ENCODE data around the gene CDHR3. TPM values are rescaled to one million over a fixed set of nuclear protein-coding genes. Genes with fewer than 3 reads are reported as not detected.

The CDHR3 gene
- polyA plus RNA-seq, 3 donors, result 0.16 TPM; not detected in 2

DNA sequence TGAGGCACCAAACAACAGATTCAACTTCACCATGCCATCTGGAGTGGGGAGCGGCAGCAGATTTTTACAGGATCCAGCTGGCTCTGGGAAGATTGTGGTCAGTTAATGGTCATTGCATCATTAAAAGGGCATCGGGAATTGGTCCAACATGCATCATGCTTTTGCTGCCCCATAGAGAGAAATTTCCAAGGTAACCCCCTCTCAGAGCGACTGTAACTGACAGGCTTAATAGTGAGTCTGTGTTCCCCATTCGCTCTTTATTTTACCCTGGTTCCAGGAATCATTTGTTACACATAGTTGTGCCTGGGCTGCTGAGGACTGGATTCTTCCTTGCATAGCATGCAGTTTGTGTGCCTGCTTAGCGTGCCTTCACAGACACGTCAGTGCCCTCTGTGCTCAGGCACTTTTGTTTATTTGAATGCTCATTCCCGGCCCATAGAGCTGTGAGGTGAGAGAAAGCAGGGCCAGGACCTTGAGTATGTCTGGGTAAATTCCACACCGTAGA, 49.9 kb downstream of the CDHR3 start:
- Histone ChIP-seq H3K4me3 (replicated peaks in 1 of 3; ENCODE audit: low read depth in 2 of 3, low read length in 3 of 3) (no peak overlapping the region), H3K9me3 (replicated peaks in 1 of 2; ENCODE audit: control insufficient read depth in 1 of 2, insufficient read depth in 1 of 2, low read length in 2 of 2) (no peaks in the 10 kb centered on the region), H3K9ac (ENCODE audit: insufficient read depth, low read length, poor library complexity, severe bottlenecking) (no peak overlapping the region), H3K27ac (ENCODE audit: low read depth in 1 of 2, low read length in 2 of 2) (no peak overlapping the region), H3K36me3 (replicated peaks in 1 of 2; ENCODE audit: control insufficient read depth in 1 of 2, insufficient read depth in 2 of 2, low read length in 2 of 2) (no peaks in the 10 kb centered on the region), H3K79me2 (ENCODE audit: insufficient read depth, low read length) (no peaks in the 10 kb centered on the region), H3K4me2 (replicated peaks; ENCODE audit: extremely low read depth, low read length, poor library complexity, severe bottlenecking) (no peak overlapping the region), H3K27me3 (ENCODE audit: control insufficient read depth in 2 of 2, insufficient read depth in 2 of 2, low read length in 2 of 2) (peaks cover 4 to 6% of the 10 kb centered on the region in 2 donors), H2AFZ (ENCODE audit: insufficient read depth, low read depth, low read length, poor library complexity, severe bottlenecking) (no peak overlapping the region), H4K20me1 (ENCODE audit: insufficient read depth, low read length) (no peaks in the 10 kb centered on the region), H3K4me1 (ENCODE audit: control insufficient read depth in 1 of 2, insufficient read depth in 2 of 2, low read length in 2 of 2) (no peaks in the 10 kb centered on the region)
- Mint-ChIP-seq H3K4me1 (peaks cover 10% of the 10 kb centered on the region), H3K4me3 (no peak overlapping the region), H3K27me3 (ENCODE audit: low read depth in 3 of 3) (peaks cover 9 to 35% (median 22%) of the 10 kb centered on the region in 3 donors), H3K9me3 (peaks cover 0 to 6% (median 5%) of the 10 kb centered on the region in 7 donors), H3K36me3 (no peaks in the 10 kb centered on the region), H3K27ac (no peak overlapping the region)
- intact Hi-C loops (cut with micrococcal nuclease), result no loop called here
- no peak for DNase-seq
- no peak for TF ChIP-seq CTCF (IDR thresholded peaks at IDR 0.05)
- 96% methylated on average over 7 of the region's 8 CpGs for WGBS (ENCODE audit: insufficient coverage)

GRCh38 chr7:106015381-106016218, 52.5 kb downstream of the CDHR3 start:
- Histone ChIP-seq H3K27ac (ENCODE audit: low read depth in 1 of 2, low read length in 2 of 2) (no peak overlapping the region), H3K4me3 (replicated peaks in 1 of 3; ENCODE audit: low read depth in 2 of 3, low read length in 3 of 3) (no peak overlapping the region), H3K4me1 (ENCODE audit: control insufficient read depth in 1 of 2, insufficient read depth in 2 of 2, low read length in 2 of 2) (no peaks in the 10 kb centered on the region), H4K20me1 (ENCODE audit: insufficient read depth, low read length) (no peaks in the 10 kb centered on the region), H3K36me3 (replicated peaks in 1 of 2; ENCODE audit: control insufficient read depth in 1 of 2, insufficient read depth in 2 of 2, low read length in 2 of 2) (no peaks in the 10 kb centered on the region), H3K9me3 (replicated peaks in 1 of 2; ENCODE audit: control insufficient read depth in 1 of 2, insufficient read depth in 1 of 2, low read length in 2 of 2) (no peaks in the 10 kb centered on the region), H3K9ac (ENCODE audit: insufficient read depth, low read length, poor library complexity, severe bottlenecking) (no peak overlapping the region), H3K79me2 (ENCODE audit: insufficient read depth, low read length) (no peaks in the 10 kb centered on the region), H3K4me2 (replicated peaks; ENCODE audit: extremely low read depth, low read length, poor library complexity, severe bottlenecking) (no peak overlapping the region), H3K27me3 (ENCODE audit: control insufficient read depth in 2 of 2, insufficient read depth in 2 of 2, low read length in 2 of 2) (peaks cover 4 to 9% of the 10 kb centered on the region in 2 donors), H2AFZ (ENCODE audit: insufficient read depth, low read depth, low read length, poor library complexity, severe bottlenecking) (no peak overlapping the region)
- intact Hi-C loops (cut with micrococcal nuclease), result no loop called here
- 40% methylated on average over 2 of the region's 11 CpGs for WGBS (ENCODE audit: insufficient coverage)
- peak overlapping the region in 1 of 2 donors; percentile 20 for H3K4me3 Mint-ChIP-seq
- H3K27ac Mint-ChIP-seq, result no peak overlapping the region
- no peak for DNase-seq
- peaks cover under 1% of the 10 kb centered on the region for H3K4me1 Mint-ChIP-seq
- peaks cover 0 to 3% (median 0%) of the 10 kb centered on the region in 7 donors for H3K9me3 Mint-ChIP-seq
- no peaks in the 10 kb centered on the region for H3K36me3 Mint-ChIP-seq
- no peak for TF ChIP-seq CTCF (IDR thresholded peaks at IDR 0.05)
- peaks cover 11 to 31% (median 24%) of the 10 kb centered on the region in 3 donors for H3K27me3 Mint-ChIP-seq (ENCODE audit: low read depth in 3 of 3)

All from CD14-positive monocyte (primary cell).